ENCODE results near the gene QSOX1.
"Not testable (repeated sequence)": the region's sequence is repeated elsewhere in the genome, so short reads cannot be mapped to it uniquely, and the experiment has no call there.

QSOX1 gene

GRCh38 chr1:180194048-180194425 lies 39.4 kb downstream of the QSOX1 start:
- no peak for DNase-seq

- DNase-seq = peak; percentile 96
Observed at GRCh38 chr1:180194546-180195207, 40.0 kb downstream of the QSOX1 start.

GRCh38 chr1:180195401-180195800 lies 40.7 kb downstream of the QSOX1 start:
- no peak for DNase-seq

GRCh38 chr1:180195916-180196315 lies 41.2 kb downstream of the QSOX1 start:
- no peak for DNase-seq

DNA sequence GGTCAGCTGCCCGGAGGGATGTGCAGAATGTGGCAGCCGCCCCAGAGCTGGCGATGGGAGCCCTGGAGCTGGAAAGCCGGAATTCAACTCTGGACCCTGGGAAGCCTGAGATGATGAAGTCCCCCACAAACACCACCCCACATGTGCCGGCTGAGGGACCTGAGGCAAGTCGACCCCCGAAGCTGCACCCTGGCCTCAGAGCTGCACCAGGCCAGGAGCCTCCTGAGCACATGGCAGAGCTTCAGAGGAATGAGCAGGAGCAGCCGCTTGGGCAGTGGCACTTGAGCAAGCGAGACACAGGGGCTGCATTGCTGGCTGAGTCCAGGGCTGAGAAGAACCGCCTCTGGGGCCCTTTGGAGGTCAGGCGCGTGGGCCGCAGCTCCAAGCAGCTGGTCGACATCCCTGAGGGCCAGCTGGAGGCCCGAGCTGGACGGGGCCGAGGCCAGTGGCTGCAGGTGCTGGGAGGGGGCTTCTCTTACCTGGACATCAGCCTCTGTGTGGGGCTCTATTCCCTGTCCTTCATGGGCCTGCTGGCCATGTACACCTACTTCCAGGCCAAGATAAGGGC lies 41.9 kb downstream of the QSOX1 start:
- no peak for DNase-seq

DNA sequence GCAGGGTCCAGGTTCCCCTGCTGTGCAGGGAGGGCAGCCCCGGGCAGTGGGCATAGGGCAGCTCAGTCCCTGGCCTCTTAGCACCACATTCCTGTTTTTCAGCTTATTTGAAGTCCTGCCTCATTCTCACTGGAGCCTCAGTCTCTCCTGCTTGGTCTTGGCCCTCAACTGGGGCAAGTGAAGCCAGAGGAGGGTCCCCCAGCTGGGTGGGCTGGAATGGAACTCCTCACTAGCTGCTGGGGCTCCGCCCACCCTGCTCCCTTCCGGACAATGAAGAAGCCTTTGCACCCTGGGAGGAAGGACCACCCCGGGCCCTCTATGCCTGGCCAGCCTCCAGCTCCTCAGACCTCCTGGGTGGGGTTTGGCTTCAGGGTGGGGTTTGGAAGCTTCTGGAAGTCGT lies 42.6 kb downstream of the QSOX1 start:
- no peak for DNase-seq

DNA sequence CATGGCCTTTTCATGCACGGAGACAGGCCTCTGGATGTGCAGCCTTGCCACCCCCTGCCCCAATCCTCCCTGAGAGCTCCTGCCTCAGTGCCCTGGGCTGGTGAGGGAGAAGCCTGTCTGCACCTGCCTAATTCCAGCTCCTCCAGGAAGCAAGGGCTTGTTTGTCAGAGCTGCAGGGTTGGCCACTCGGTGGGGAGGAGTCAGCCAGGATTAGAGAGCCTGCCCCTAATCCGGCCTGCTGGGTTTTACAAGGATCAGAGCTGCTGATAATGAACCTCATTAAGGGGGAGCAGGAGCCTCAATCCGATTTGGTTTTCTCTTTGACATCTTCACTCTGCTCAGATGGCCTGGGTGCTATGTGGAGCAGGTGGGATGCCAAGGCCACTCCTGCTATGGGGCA lies 43.5 kb downstream of the QSOX1 start:
- DNase-seq = no peak

DNA sequence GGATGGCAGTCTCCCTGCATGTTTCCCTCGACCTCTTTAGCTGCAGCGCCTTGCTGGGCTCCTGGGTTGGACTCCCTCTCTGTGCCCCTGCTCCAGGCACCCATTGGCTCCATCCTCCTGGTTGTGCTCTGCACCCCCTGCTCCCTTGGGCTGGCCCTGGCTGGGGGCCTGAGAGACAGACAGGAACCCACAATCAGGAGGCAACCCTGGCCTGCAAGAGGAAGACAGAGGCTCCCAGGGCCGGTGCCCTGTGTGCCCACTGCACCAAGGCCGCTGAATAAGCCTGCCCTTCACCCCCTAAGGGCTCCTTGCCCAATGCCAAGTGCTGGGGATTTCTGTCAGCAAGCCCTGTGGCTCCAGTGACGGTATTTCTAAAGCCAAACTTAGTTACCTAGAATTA lies 43.9 kb downstream of the QSOX1 start:
- DNase-seq = no peak

- peak; percentile 72 for DNase-seq
Observed at GRCh38 chr1:180199018-180199417, 44.3 kb downstream of the QSOX1 start.

- DNase-seq = no peak
Observed at GRCh38 chr1:180201451-180202200, 47.0 kb downstream of the QSOX1 start.

DNA sequence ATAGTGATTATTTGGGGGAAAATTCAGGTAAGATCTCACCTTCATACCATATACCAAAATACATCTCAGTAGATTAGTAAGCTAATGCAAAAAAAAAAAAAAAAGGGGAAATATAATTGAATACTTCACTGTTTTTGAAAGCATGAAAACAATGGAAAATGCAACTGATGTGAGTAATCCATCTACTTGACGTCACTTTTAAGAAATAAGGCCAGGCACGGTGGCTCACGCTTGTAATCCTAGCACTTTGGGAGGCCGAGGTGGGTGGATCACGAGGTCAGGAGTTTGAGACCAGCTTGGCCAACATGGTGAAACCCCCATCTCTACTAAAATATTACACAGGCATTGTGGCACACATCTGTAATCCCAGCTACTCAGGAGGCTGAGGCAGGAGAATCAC lies 47.9 kb downstream of the QSOX1 start:
- DNase-seq = not testable (repeated sequence)

DNA sequence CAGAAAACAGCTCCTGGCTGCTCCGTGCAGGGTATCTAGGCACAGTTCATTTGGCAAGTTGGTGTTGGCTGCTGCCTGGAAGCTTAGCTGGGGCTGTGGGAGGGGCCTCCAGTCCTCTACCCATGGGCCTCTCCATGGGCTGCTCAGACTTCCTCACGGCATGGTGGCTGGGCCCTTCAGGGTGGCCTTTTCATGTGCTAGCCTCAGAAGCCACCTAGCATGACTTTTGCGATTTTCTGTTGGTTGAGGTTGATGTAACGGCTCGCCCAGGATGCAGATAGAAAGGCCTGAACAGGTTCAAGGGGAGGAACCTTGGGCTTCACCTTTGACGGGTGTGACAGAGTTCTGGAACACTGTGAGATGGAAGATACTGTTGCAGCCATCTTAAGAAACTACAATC lies 49.6 kb downstream of the QSOX1 start:
- no peak for DNase-seq

GRCh38 chr1:180206581-180206980 lies 51.9 kb downstream of the QSOX1 start:
- DNase-seq = no peak

GRCh38 chr1:180208264-180208663 lies 53.6 kb downstream of the QSOX1 start:
- DNase-seq = no peak

- no peak for DNase-seq
Observed at GRCh38 chr1:180210008-180210620, 55.4 kb downstream of the QSOX1 start.

GRCh38 chr1:180211156-180211859 lies 56.6 kb downstream of the QSOX1 start:
- no peak for DNase-seq

- no peak for DNase-seq
Observed at GRCh38 chr1:180211860-180212229, 57.2 kb downstream of the QSOX1 start.

DNA sequence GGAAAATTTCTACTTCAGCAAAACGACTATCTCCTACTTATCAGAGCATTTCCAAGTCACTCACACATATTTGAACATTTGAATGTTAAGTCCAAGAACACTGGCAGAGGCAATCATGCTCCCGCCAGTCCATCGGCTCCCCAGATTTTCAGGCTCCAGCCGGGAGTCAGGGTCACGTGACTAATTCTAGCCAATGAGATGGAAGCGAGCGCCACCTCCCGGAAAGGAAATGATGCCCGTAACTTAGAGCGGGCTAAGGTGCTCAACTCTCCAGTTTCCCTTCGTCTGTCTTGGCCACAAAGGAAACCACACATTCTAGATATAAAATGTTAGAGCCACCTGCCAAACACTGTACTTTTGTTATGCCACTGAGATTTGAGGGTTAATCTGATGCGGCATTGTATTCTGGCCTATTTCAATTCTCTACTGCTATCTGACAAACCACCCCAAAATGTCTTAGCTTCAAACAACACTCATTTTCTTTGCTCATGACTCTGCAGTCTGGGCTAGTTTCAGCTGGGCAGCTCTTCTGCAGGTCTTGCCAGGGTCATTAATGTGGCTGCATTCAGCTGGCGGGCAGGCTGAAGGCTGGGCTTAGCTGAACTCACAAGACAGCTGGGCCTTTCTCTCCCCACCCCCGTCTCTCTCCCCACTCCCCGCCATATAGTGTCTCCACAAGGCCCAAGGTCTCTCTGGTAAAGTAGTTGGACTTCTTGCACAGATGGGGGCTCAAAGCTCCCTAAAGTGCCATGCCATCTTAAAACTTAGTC lies 58.9 kb downstream of the QSOX1 start:
- DNase-seq = no peak

- DNase-seq = no peak
Observed at GRCh38 chr1:180215856-180216625, 61.4 kb downstream of the QSOX1 start.

GRCh38 chr1:180217006-180217405 lies 62.3 kb downstream of the QSOX1 start:
- no peak for DNase-seq

All from NCI-H2171 treated with DMSO at 0.1 percent for 48 hours (cell line).